GM18867 (cell line): ENCODE measurements around the gene ZNF611.
"Not testable (repeated sequence)": the region's sequence is repeated elsewhere in the genome, so short reads cannot be mapped to it uniquely, and the experiment has no call there.

Experiments
- ATAC-seq: cut with Tn5 transposase; IDR thresholded peaks from one replicate; pipeline ENCODE4 v1.9.1; 2021; ENCODE audit warnings: mild to moderate bottlenecking, moderate library complexity; ENCODE audit not compliant: unreplicated experiment

Gene ZNF611

DNA sequence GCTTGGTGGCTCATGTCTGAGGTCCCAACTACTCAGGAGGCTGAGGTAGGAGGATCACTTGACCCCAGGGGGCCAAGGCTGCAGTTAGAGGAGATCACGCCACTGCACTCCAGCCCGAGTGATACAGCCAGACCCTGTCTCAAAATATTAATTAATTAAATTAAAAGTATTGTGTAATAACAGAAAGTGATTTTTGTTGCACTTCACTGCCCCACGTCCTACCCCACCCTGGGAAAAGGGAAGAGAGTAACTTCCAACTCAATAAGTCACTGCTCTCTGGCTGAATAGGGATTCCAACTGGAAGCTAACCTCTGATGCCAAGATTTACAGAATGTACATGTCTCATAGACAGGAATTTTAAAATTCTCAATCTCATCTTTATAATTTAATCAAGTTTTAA lies 47.2 kb downstream of the ZNF611 start:
- ATAC-seq = no peak

DNA sequence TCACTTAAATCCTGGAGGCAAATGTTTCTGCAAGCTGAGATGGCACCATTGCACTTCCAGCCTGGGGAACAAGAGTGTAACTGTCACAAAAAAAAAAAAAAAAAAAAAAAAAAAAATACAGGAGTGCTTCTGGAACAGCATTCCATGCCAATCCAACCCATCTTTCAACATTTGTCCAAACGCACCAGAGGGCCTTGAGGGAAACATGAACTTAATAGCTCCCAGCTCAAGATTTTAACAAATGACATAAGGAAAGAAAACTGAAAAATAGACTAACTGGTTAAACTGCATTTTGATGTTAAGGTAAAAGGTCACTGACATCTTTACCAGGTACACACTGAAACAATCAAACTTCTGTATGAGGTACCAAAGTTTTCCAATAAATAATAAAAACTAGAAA lies 49.0 kb downstream of the ZNF611 start:
- ATAC-seq = no peak

DNA sequence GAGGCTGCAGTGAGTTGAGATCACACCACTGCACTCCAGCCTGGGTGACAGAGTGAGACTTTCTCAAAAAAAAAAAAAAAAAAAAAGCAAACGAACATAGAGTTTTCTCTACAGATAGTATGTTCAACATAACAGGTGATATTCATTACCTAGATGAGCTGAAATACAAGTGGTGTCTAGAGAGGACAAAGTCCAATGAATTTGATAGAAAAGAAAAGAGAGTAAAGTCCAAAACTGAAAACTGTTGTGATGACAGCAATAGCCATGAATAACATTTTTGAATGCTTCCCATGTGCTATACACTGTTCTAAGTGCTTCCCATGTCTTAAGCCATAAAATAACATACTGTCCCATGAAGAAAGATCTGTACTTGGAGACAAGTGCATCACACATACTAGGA lies 53.6 kb downstream of the ZNF611 start:
- ATAC-seq = not testable (repeated sequence)

DNA sequence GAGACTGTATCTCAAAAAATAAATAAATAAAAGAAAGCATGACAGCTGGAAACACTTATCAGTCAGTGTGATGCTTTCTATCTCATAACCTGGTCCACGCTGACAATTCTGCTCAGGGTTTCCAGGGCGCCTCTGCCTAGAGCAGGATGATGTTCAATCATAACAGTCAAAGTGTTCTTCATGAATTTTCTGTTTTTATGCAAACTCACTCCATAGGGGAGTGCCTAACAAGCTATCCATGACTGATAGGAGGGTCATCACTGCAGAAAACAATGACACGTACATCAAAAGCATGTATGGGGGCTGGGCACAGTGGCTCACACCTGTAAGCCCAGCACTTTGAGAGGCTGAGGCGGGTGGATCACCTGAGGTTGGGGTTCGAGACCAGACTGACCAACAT lies 55.2 kb downstream of the ZNF611 start:
- no peak for ATAC-seq

DNA sequence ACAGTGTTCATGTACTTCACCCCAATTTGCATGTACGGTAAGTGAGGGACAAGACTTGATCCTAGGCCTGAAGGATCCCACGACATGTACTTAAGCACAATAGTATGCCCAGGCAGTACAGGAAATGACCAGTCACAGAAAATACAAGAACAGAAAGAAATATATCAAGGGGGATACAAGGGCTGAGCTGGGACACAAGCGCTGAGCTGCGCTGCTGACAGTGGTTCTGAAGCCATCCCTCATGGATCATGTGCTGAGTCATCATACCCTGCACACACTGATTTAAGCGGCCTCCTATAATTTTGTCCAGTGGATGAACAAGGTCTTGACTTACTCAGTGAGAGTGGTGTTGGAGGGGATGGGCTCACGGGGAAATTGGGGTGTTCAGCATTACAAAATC lies 59.6 kb downstream of the ZNF611 start:
- not testable (repeated sequence) for ATAC-seq

DNA sequence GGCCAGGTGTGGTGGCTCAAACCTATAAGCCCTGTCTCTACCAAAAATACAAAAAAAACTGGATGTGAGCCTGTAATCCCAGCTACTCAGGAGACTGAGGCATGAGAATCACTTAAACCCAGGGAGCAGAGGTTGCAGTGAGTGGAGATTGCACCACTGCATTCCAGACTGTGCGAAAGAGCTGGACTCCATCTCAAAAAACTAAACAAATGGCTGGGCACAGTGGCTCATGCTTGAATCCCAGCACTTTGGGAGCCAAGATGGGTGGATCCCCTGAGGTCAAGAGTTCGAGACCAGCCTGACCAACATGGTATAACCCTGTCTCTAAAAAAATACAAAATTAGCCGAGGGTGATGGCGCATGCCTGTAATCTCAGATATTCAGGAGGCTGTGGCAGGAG lies 61.8 kb downstream of the ZNF611 start:
- no peak for ATAC-seq

DNA sequence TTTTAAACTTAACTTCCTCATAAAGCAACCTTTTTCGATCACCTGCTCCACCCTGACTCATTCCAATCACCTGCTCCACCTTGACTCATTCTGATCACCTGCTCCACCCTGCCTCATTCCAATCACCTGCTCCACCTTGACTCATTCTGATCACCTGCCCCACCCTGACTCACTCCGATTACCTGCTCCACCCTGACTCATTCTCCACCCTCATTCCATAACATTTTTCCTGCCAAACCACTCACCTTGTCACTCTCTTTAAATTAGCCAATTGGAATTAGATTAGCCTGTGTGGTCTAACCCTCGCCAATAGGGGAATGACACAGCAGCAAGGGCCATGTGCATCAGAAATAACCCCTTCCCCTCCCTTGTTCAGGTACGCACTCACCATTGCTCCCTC lies 64.8 kb downstream of the ZNF611 start:
- no peak for ATAC-seq

DNA sequence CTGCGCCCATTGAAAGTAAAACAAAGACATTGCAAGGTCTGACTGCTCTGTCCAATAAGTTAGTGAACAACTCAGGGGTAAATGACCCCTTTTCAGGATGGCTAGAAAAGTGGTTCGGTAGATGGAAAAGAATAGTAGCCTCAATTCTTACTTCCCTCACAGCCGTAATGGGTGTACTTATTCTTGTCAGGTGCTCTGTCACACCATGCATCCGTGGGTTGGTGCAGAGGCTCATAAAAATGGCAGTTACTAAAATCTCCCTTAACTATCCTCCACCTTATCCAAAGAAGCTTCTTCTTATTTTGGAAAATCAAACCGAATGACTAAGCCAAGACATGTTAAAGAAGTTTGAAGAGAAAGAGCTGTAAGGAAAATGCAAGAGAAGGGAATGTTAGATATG lies 65.3 kb downstream of the ZNF611 start:
- no peak for ATAC-seq

DNA sequence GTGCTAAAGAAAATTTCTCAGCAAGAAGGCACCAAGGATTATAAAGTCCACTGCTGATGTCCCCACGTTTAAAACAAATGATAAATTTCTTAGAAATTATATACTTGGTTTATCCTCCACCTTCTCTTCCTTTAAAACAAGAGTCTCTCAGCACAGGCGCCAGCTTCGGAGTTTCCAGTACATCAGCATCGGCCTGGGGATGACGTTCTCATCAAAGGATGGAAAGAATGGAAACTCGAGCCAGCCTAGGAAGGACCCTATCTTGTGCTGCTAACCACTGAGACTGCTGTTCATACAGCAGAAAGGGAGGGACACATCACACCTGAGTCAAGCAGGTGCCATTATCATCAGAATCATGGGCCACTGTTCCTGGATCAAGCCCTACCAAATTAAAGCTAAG lies 66.9 kb downstream of the ZNF611 start:
- ATAC-seq = no peak

DNA sequence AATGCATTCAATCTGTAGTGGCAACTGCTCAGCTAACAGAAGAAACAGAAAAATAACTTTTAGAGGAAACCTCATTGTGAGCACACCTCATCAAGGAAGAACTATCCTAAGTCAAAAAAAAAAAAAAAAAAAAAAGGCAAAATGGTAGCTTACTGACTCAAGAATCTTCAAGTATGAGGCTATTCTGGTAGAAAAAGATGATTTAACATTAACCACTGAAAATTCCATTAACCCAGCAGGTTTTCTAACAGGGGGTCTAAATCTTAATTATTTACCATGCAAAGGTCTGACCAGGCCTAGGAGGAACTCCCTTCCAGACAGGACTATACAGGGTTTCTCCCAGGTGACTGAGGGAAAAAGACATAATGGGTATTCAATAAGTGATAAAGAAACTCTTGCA lies 68.3 kb downstream of the ZNF611 start:
- ATAC-seq = no peak

DNA sequence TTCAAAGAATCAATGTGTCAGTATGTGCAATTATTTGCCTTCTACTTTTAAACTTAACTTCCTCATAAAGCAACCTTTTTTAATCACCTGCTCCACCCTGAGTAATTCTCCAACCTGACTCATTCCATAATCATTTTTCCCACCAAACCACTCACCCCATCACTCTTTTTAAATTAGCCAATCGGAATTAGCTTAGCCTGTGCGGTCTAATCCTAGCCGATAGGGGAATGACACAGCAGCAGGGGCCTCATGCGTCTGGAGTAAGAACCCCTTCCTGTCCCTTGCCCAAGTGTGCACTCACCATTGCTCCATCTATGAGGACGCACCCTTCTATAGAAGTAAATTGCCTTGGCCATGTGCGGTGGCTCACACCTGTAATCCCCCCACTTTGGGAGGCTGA lies 69.3 kb downstream of the ZNF611 start:
- ATAC-seq = no peak

DNA sequence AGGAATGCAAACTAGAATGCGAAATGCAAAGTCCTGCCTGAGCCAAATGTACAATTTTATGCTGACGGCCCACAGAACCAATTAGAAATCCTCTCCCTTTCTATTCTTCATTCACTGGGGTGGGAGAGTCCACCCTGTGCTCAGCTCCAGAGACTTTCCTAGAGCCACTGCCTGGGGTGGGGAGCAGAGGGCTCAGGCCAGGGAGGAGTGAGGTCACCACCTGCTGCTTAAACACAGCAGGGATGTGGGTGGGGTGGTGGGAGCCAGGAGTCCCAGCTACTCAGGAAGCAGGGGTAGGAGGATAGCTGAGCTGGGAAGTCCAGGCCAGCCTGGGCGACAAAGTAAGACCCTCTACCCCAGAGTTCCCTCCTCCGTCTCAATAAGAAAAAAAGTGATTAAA lies 69.8 kb downstream of the ZNF611 start:
- ATAC-seq = no peak

DNA sequence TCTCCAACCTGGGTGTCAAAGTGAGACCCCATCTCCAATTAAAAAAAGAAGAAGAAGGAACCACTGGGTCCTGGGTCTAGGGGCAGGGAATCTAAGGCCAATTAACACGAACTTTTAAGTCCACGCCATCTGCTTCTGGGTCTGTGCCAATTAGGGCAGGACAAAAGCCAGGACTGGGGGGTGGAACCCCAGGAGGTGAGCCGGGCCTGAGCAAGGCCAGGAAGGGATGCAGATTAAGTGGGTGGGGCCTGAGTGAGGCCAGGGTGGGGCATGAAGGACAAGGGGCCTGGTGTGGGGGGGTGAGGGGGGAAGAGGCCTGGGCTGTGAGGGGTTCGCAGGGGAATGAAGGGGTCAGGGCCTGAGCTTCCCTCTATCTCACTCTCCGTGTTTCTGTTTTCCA lies 70.4 kb downstream of the ZNF611 start:
- ATAC-seq = no peak

DNA sequence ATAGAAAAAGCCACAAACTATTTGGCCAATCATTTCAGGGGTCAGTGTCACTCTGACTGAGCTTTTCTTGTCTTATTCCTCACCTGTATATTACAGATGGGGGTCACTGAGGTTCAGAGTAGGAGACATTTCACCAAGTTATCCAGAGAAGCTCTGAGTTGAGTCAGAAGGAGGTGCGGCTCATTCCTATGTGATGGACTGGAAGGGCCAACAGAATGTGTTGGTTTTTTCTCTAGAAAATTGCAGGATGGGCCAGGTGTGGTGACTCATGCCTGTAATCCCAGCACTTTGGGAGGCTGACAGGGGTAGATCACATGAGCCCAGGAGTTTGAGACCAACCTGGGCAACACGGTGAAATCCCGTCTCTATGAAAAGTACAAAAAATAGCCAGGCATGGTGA lies 72.2 kb downstream of the ZNF611 start:
- ATAC-seq = no peak

DNA sequence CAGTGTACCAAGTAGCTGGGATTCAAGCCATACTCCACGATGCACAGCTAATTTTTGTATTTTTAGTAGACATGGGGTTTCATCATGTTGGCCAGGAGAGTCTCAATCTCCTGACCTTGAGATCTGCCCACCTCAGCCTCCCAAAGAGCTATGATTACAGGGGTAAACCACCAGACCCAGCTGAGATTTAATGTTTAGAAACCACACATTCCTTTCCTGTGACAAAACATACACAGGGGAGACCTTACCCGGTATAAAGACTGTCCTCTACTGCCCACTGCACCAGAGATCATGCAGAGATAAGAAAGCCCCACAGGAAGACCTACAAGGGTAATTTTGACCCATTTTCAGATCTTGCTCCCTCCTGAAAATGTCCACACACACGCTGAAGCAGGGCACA lies 73.9 kb downstream of the ZNF611 start:
- no peak for ATAC-seq

DNA sequence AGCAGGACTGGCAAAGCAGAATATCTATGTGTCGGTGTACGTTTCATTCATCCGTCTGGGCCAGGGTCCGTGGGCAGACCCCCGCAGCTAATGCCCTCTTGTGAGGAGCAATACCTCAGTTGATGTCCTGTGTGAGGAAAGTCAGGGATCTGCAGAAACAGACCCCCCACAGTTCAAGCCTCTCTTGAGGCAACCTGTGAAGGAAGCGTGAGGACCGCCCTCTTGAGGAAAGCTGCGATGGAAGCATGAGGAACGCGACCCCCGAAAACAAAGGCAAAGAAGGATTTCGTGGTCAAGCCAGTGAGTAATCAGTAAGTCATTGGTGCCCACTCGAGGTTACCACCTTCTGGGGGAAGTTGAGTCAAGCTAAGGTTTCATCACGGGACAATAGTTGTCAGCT lies 75.8 kb downstream of the ZNF611 start:
- no peak for ATAC-seq

DNA sequence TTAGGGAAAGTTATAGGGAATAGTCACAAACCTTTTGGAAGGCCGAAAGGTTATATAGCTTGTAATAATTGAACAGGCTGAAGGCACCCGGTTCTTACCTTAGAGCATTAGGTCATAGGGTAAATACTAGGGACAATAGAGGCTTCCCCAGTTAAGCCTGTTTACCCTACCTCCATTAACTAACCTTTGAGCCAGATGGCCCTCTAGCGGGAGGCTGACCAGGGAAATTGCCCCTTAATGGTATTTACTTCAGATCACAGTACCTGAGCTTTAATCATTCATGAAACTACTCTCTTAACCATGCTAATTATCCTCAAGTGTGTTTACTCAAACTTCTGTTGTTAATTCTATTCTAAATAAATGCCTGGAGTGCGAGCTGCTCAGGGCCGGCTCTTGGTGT lies 76.2 kb downstream of the ZNF611 start:
- ATAC-seq = no peak

DNA sequence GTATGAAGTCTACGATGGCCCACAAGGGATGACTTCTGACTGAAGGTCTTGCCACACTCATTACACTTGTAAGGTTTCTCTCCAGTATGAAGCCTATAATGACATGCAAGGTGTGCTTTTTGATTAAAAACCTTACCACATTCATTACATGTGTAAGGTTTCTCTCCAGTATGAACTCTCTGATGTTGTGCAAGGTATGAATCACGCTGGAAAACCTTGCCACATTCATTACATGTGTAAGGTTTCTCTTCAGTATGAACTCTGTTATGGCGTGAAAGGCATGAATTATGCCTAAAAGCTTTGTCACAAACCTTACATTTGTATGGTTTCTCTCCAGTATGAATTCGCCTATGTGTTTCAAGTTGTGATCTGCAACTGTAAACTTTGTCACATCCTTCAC lies 81.7 kb downstream of the ZNF611 start:
- no peak for ATAC-seq
